ENCODE results near the gene BLOC1S2. TPM values are rescaled to one million over a fixed set of nuclear protein-coding genes. Genes with fewer than 3 reads are reported as not detected.

BLOC1S2 gene
- polyA plus RNA-seq, 2 of the 4 experiments (the other 2 are of a cell fraction), result 90.9 to 91.0 TPM

- ATAC-seq, result no peak
- 89% methylated on average over 5 of the region's 5 CpGs for WGBS (ENCODE audit: missing lambda C conversion rate)
- CTCF ChIA-PET, result interaction anchor here (0.6 to 1.2 kb wide), 3 partner anchors 134 to 408 kb away, joined by 3 to 4 read pairs (median 3); no protein-coding TSS in a partner anchor
These were observed 33.4 kb downstream of the BLOC1S2 start for GRCh38 chr10:100253041-100253440.

GRCh38 chr10:100248820-100249219 lies 37.7 kb downstream of the BLOC1S2 start:
- POLR2A ChIA-PET, result no interaction called here
- H3K4me2 ChIP-seq, result no peak overlapping the region
- no peak overlapping the region for H3K4me3 ChIP-seq
- 90% methylated on average over 7 of the region's 7 CpGs for WGBS (ENCODE audit: missing lambda C conversion rate)
- CTCF ChIA-PET, result interaction anchor here (1.1 to 1.3 kb wide), 2 partner anchors 9 to 203 kb away, joined by 3 to 4 read pairs; no protein-coding TSS in a partner anchor
- DNase-seq (ENCODE audit: low read depth in 1 of 2, low spot score in 1 of 2) (no peak), ATAC-seq (no peak), FAIRE-seq (no peak)
- TF ChIP-seq BCL3 (IDR thresholded peaks at IDR 0.05) (no peak), ZNF302 (CRISPR knock-in tag; IDR thresholded peaks at IDR 0.05) (no peak), ELK1 (IDR thresholded peaks at IDR 0.05; ENCODE audit: low read depth, low read length) (no peak), RCOR1 (IDR thresholded peaks at IDR 0.05; ENCODE audit: low read depth, low read length) (no peak), ZC3H11A (IDR thresholded peaks at IDR 0.05) (no peak), KDM5A (IDR thresholded peaks at IDR 0.05) (no peak), FOXS1 (CRISPR knock-in tag; IDR thresholded peaks at IDR 0.05) (no peak), RFX5 (IDR thresholded peaks at IDR 0.05) (no peak), E2F6 (IDR thresholded peaks at IDR 0.05; ENCODE audit: borderline replicate concordance, low read depth) (no peak), HOXB13 (CRISPR knock-in tag; IDR thresholded peaks at IDR 0.05; ENCODE audit: low read depth) (no peak), HOXA7 (CRISPR knock-in tag; IDR thresholded peaks at IDR 0.05) (no peak), MAX (IDR thresholded peaks at IDR 0.05) (no peak), ATOH8 (CRISPR knock-in tag; IDR thresholded peaks at IDR 0.05; ENCODE audit: low read depth) (no peak), CTCF (IDR thresholded peaks at IDR 0.05) (no peak), RARB (CRISPR knock-in tag; IDR thresholded peaks at IDR 0.05) (no peak), MAZ (IDR thresholded peaks at IDR 0.05; ENCODE audit: borderline replicate concordance, low read depth, low read length) (no peak), HES2 (IDR thresholded peaks at IDR 0.05) (no peak)
- no peaks in the 10 kb centered on the region for H3K4me1 ChIP-seq
- H3K27ac ChIP-seq, result no peak overlapping the region
- H3K9me3 ChIP-seq, result no peaks in the 10 kb centered on the region

More at GRCh38 chr10:100253041-100253440, 33.4 kb downstream of the BLOC1S2 start:
- Histone ChIP-seq H3K4me1 (no peaks in the 10 kb centered on the region), H3K4me3 (no peak overlapping the region), H3K4me2 (no peak overlapping the region), H3K27ac (no peak overlapping the region), H3K9me3 (no peaks in the 10 kb centered on the region)
- no peak for FAIRE-seq
- no peak for DNase-seq (ENCODE audit: low read depth in 1 of 2, low spot score in 1 of 2)
- TF ChIP-seq EHMT2 (IDR thresholded peaks at IDR 0.05; ENCODE audit: low read depth) (no peak), NFE2L2 (conservative IDR thresholded peaks at IDR 0.05; ENCODE audit: low read length) (no peak), EP300 (IDR thresholded peaks at IDR 0.05) (no peak), JUN (IDR thresholded peaks at IDR 0.05) (no peak), CHD4 (IDR thresholded peaks at IDR 0.05; ENCODE audit: borderline replicate concordance) (no peak), ELK1 (IDR thresholded peaks at IDR 0.05; ENCODE audit: low read depth, low read length) (no peak), FOSB (CRISPR knock-in tag; IDR thresholded peaks at IDR 0.05) (no peak), BCL3 (IDR thresholded peaks at IDR 0.05) (no peak), POLR2AphosphoS2 (conservative IDR thresholded peaks at IDR 0.05; ENCODE audit: low read length) (no peak), GATA3 (IDR thresholded peaks at IDR 0.05; ENCODE audit: borderline replicate concordance) (no peak), SREBF2 (IDR thresholded peaks at IDR 0.05) (no peak), NPAS2 (CRISPR knock-in tag; IDR thresholded peaks at IDR 0.05; ENCODE audit: borderline replicate concordance) (no peak), E2F6 (IDR thresholded peaks at IDR 0.05; ENCODE audit: borderline replicate concordance, low read depth) (no peak)
- POLR2A ChIA-PET, result interaction anchor here (0.7 kb wide), 1 partner anchor 34 kb away, joined by 3 read pairs; no protein-coding TSS in a partner anchor

All from A549 (cell line).